ENCODE measurements around the gene ALDOC. TPM values are rescaled to one million over a fixed set of nuclear protein-coding genes. Genes with fewer than 3 reads are reported as not detected.
A peak's percentile ranks its signal among the peaks of the same experiment; 100 is the strongest.

Gene ALDOC
- total and polyA plus RNA-seq, 4 donors: 40.1 to 131 (median 94.8) TPM

DNA sequence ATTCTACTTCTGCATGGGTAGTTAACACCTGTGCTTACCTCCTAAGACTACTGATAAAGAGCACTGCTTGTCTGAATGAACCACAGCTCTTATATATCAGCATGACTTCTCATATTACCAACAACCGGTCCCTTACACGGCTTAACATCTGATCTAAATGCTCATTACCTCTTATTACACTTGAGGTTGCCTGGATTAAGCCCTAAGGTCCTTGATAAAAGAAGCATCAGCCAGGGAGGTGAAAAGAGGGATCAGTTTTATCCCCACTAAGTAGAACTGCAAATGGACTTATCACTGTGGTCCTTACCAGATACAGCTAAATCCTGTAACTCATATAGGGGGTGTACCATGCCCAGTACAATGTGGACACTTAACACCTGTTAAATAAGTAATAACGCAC is 45.5 kb upstream of the ALDOC start:
- peaks cover 5 to 46% (median 41%) of the 10 kb centered on the region in 4 donors for H3K36me3 ChIP-seq (ENCODE audit: control insufficient read depth in 4 of 4, insufficient read depth in 3 of 4, low read depth in 1 of 4, low read length in 3 of 4)
- 96% methylated on average over 3 of the region's 3 CpGs for WGBS

DNA sequence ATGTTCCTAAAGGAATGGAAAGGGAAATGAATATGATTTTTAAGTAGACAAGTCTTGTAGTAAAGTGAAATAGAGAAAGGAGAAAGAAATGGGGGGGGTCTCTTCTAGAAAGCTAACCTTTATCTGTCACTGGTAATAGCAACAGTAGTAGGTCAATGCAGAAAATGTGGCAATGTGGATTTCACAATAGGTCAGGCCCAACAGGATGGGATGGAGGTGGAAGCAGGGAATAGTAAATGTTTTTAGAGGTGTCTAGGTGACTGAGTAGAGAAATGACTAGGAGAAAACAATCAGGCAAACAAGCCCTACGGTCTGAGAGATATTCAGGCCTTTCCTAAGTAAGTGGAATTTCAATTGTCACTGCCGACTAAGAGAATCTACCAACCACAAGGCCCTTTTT is 43.3 kb upstream of the ALDOC start:
- peak overlapping the region; percentile 76 to 90 for H3K27ac ChIP-seq (ENCODE audit: low read depth in 1 of 2, low read length in 2 of 2)
- peaks cover 6 to 29% (median 23%) of the 10 kb centered on the region in 4 donors for H3K4me1 ChIP-seq (ENCODE audit: control insufficient read depth in 4 of 4, insufficient read depth in 4 of 4, low read length in 3 of 4)
- H3K9me3 ChIP-seq (ENCODE audit: control insufficient read depth in 4 of 4, low read length in 3 of 4): no peaks in the 10 kb centered on the region
- H3K27me3 ChIP-seq (ENCODE audit: control insufficient read depth in 4 of 4, insufficient read depth in 4 of 4, low read length in 3 of 4): no peaks in the 10 kb centered on the region
- no peak for DNase-seq (ENCODE audit: low spot score)
- H3K36me3 ChIP-seq (ENCODE audit: control insufficient read depth in 4 of 4, insufficient read depth in 3 of 4, low read depth in 1 of 4, low read length in 3 of 4): peaks cover 12 to 68% (median 61%) of the 10 kb centered on the region in 4 donors
- H3K9ac ChIP-seq (ENCODE audit: low read depth in 1 of 2, low read length in 2 of 2): no peak overlapping the region
- WGBS: 38% methylated on average over 2 of the region's 2 CpGs
- H3K4me3 ChIP-seq (ENCODE audit: low read depth in 1 of 3, low read length in 3 of 3): no peak overlapping the region
- TF ChIP-seq, protein P1, sequence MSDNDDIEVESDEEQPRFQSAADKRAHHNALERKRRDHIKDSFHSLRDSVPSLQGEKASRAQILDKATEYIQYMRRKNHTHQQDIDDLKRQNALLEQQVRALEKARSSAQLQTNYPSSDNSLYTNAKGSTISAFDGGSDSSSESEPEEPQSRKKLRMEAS (IDR thresholded peaks at IDR 0.05): peak; percentile 25
- TF ChIP-seq, protein P2, sequence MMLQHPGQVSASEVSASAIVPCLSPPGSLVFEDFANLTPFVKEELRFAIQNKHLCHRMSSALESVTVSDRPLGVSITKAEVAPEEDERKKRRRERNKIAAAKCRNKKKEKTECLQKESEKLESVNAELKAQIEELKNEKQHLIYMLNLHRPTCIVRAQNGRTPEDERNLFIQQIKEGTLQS (IDR thresholded peaks at IDR 0.05): no peak
- TF ChIP-seq RXRA (IDR thresholded peaks at IDR 0.05) (peak; percentile 47 to 76), YY1 (IDR thresholded peaks at IDR 0.05) (peak; percentile 45), SP1 (IDR thresholded peaks at IDR 0.05) (peak; percentile 29), HNF4A (conservative IDR thresholded peaks at IDR 0.05) (peak; percentile 48 to 63), NR2F2 (IDR thresholded peaks at IDR 0.05) (peak; percentile 47), FOXA1 (IDR thresholded peaks at IDR 0.05) (no peak), GABPA (IDR thresholded peaks at IDR 0.05 in 1 of 2, conservative IDR thresholded peaks at IDR 0.05 in 1 of 2) (no peak), EGR1 (IDR thresholded peaks at IDR 0.05; ENCODE audit: low read depth in 2 of 2) (no peak), JUND (IDR thresholded peaks at IDR 0.05) (peak in 1 of 2 donors; percentile 37), HNF4G (IDR thresholded peaks at IDR 0.05) (no peak), FOXA2 (IDR thresholded peaks at IDR 0.05) (peak; percentile 39), RAD21 (IDR thresholded peaks at IDR 0.05) (peak; percentile 20 to 36), TAF1 (conservative IDR thresholded peaks at IDR 0.05) (no peak)
- TF ChIP-seq, protein P3, sequence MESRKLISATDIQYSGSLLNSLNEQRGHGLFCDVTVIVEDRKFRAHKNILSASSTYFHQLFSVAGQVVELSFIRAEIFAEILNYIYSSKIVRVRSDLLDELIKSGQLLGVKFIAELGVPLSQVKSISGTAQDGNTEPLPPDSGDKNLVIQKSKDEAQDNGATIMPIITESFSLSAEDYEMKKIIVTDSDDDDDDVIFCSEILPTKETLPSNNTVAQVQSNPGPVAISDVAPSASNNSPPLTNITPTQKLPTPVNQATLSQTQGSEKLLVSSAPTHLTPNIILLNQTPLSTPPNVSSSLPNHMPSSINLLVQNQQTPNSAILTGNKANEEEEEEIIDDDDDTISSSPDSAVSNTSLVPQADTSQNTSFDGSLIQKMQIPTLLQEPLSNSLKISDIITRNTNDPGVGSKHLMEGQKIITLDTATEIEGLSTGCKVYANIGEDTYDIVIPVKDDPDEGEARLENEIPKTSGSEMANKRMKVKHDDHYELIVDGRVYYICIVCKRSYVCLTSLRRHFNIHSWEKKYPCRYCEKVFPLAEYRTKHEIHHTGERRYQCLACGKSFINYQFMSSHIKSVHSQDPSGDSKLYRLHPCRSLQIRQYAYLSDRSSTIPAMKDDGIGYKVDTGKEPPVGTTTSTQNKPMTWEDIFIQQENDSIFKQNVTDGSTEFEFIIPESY (IDR thresholded peaks at IDR 0.05): no peak
- TF ChIP-seq, protein P4, sequence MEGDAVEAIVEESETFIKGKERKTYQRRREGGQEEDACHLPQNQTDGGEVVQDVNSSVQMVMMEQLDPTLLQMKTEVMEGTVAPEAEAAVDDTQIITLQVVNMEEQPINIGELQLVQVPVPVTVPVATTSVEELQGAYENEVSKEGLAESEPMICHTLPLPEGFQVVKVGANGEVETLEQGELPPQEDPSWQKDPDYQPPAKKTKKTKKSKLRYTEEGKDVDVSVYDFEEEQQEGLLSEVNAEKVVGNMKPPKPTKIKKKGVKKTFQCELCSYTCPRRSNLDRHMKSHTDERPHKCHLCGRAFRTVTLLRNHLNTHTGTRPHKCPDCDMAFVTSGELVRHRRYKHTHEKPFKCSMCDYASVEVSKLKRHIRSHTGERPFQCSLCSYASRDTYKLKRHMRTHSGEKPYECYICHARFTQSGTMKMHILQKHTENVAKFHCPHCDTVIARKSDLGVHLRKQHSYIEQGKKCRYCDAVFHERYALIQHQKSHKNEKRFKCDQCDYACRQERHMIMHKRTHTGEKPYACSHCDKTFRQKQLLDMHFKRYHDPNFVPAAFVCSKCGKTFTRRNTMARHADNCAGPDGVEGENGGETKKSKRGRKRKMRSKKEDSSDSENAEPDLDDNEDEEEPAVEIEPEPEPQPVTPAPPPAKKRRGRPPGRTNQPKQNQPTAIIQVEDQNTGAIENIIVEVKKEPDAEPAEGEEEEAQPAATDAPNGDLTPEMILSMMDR (IDR thresholded peaks at IDR 0.05; ENCODE audit: low read depth, low read length, missing input control): no peak

More for the DNA sequence above, 45.5 kb upstream of the ALDOC start:
- DNase-seq (ENCODE audit: low spot score): no peak
- Histone ChIP-seq H3K27me3 (ENCODE audit: control insufficient read depth in 4 of 4, insufficient read depth in 4 of 4, low read length in 3 of 4) (no peaks in the 10 kb centered on the region), H3K9ac (ENCODE audit: low read depth in 1 of 2, low read length in 2 of 2) (no peak overlapping the region), H3K9me3 (ENCODE audit: control insufficient read depth in 4 of 4, low read length in 3 of 4) (no peaks in the 10 kb centered on the region), H3K27ac (ENCODE audit: low read depth in 1 of 2, low read length in 2 of 2) (no peak overlapping the region), H3K4me1 (ENCODE audit: control insufficient read depth in 4 of 4, insufficient read depth in 4 of 4, low read length in 3 of 4) (peaks cover 8 to 38% (median 30%) of the 10 kb centered on the region in 4 donors), H3K4me3 (ENCODE audit: low read depth in 1 of 3, low read length in 3 of 3) (no peak overlapping the region)
- TF ChIP-seq RAD21 (IDR thresholded peaks at IDR 0.05) (no peak), TAF1 (conservative IDR thresholded peaks at IDR 0.05) (no peak), JUND (IDR thresholded peaks at IDR 0.05) (no peak), YY1 (IDR thresholded peaks at IDR 0.05) (no peak), EGR1 (IDR thresholded peaks at IDR 0.05; ENCODE audit: low read depth in 2 of 2) (no peak), NR2F2 (IDR thresholded peaks at IDR 0.05) (no peak)
- TF ChIP-seq, protein P4 (IDR thresholded peaks at IDR 0.05; ENCODE audit: low read depth, low read length, missing input control): no peak
- TF ChIP-seq, protein P3 (IDR thresholded peaks at IDR 0.05): no peak

All from liver (tissue), 9 donors.